WTC11 (cell line): ENCODE results near the gene B4GALT6.

ENCODE experiments used
- ATF1 ChIP-seq: sonication (generic); formaldehyde crosslinking; IDR thresholded peaks from 2 replicates; pipeline ENCODE4 v1.8.1; 2023; ENCODE audit warnings: mild to moderate bottlenecking, moderate library complexity, missing genetic modification reagents
- CREM ChIP-seq: sonication (generic); formaldehyde crosslinking; IDR thresholded peaks from 2 replicates; pipeline ENCODE4 v1.8.1; 2022; ENCODE audit warnings: mild to moderate bottlenecking, missing genetic modification reagents, moderate library complexity
- IRF2 ChIP-seq: sonication (generic); formaldehyde crosslinking; IDR thresholded peaks from 2 replicates; pipeline ENCODE4 v1.8.0; 2022; ENCODE audit warnings: low read depth, missing genetic modification reagents, borderline replicate concordance
- JUN ChIP-seq: sonication (generic); formaldehyde crosslinking; IDR thresholded peaks from 2 replicates; pipeline ENCODE4 v1.8.0; 2023; ENCODE audit warnings: mild to moderate bottlenecking, missing genetic modification reagents
- MXD4 ChIP-seq: fragments of 250-450 bp; sonication (Bioruptor Pico); IDR thresholded peaks from 2 replicates; pipeline ENCODE4 v1.8.0; 2021; ENCODE audit warnings: mild to moderate bottlenecking, moderate library complexity, borderline replicate concordance
- NFE2L1 ChIP-seq: sonication (generic); formaldehyde crosslinking; IDR thresholded peaks from 2 replicates; pipeline ENCODE4 v1.8.1; 2023; ENCODE audit warnings: missing genetic modification reagents
- NFYB ChIP-seq: sonication (generic); formaldehyde crosslinking; conservative IDR thresholded peaks from 2 replicates; pipeline ENCODE4 v1.8.0; 2022; ENCODE audit warnings: low read depth, missing genetic modification reagents
- ZNF138 ChIP-seq: sonication (generic); formaldehyde crosslinking; conservative IDR thresholded peaks from 2 replicates; pipeline ENCODE4 v1.8.1; 2022; ENCODE audit warnings: mild to moderate bottlenecking, moderate library complexity, missing genetic modification reagents
- TF ChIP-seq, protein P1 (sequence below): sonication (generic); formaldehyde crosslinking; IDR thresholded peaks from 2 replicates; pipeline ENCODE4 v1.8.0; 2023; ENCODE audit warnings: mild to moderate bottlenecking, missing genetic modification reagents
- TF ChIP-seq, protein P2 (sequence below): fragments of 200-600 bp; IDR thresholded peaks from 2 replicates; pipeline ENCODE4 v1.8.0; 2022; ENCODE audit warnings: antibody characterized with exemption
- TF ChIP-seq, protein P3 (sequence below): sonication (generic); formaldehyde crosslinking; IDR thresholded peaks from 2 replicates; pipeline ENCODE4 v1.8.1; 2023; ENCODE audit warnings: mild to moderate bottlenecking, missing genetic modification reagents, moderate library complexity
- TF ChIP-seq, protein P4 (sequence below): sonication (generic); formaldehyde crosslinking; IDR thresholded peaks from 2 replicates; pipeline ENCODE4 v1.8.1; 2022; ENCODE audit warnings: mild to moderate bottlenecking, moderate library complexity, missing genetic modification reagents
- TF ChIP-seq, protein P5 (sequence below): sonication (generic); formaldehyde crosslinking; IDR thresholded peaks from 2 replicates; pipeline ENCODE4 v1.8.1; 2023; ENCODE audit warnings: mild to moderate bottlenecking, missing genetic modification reagents, moderate library complexity
- TF ChIP-seq, protein P6 (sequence below): sonication (generic); formaldehyde crosslinking; IDR thresholded peaks from 2 replicates; pipeline ENCODE4 v1.8.1; 2023; ENCODE audit warnings: mild to moderate bottlenecking, missing genetic modification reagents

DNA sequence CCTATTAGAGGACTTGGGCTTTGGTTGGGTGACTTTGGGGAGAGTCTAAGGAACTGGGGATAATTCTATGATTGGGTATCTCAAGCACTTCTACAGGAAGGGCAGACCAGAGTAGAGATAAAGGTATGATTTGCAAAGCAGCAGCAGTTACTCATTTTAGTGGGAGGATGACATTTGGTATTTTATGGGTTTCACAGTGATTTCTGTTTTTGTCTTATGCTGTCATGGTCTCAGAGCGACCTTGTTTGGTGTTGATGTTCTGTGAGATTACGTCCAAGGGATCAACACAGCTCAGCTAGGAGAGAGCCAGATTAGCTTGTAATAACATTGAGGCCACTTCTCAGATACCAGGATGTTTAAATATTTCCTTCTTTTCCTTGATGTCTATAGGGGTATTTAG, 74.5 kb downstream of the B4GALT6 start:
- TF ChIP-seq, protein P1, sequence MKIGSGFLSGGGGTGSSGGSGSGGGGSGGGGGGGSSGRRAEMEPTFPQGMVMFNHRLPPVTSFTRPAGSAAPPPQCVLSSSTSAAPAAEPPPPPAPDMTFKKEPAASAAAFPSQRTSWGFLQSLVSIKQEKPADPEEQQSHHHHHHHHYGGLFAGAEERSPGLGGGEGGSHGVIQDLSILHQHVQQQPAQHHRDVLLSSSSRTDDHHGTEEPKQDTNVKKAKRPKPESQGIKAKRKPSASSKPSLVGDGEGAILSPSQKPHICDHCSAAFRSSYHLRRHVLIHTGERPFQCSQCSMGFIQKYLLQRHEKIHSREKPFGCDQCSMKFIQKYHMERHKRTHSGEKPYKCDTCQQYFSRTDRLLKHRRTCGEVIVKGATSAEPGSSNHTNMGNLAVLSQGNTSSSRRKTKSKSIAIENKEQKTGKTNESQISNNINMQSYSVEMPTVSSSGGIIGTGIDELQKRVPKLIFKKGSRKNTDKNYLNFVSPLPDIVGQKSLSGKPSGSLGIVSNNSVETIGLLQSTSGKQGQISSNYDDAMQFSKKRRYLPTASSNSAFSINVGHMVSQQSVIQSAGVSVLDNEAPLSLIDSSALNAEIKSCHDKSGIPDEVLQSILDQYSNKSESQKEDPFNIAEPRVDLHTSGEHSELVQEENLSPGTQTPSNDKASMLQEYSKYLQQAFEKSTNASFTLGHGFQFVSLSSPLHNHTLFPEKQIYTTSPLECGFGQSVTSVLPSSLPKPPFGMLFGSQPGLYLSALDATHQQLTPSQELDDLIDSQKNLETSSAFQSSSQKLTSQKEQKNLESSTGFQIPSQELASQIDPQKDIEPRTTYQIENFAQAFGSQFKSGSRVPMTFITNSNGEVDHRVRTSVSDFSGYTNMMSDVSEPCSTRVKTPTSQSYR: no peak
- no peak for TF ChIP-seq ZNF138 (CRISPR knock-in tag)
- TF ChIP-seq IRF2 (CRISPR knock-in tag): no peak
- no peak for TF ChIP-seq ATF1 (CRISPR knock-in tag)
- TF ChIP-seq, protein P2, sequence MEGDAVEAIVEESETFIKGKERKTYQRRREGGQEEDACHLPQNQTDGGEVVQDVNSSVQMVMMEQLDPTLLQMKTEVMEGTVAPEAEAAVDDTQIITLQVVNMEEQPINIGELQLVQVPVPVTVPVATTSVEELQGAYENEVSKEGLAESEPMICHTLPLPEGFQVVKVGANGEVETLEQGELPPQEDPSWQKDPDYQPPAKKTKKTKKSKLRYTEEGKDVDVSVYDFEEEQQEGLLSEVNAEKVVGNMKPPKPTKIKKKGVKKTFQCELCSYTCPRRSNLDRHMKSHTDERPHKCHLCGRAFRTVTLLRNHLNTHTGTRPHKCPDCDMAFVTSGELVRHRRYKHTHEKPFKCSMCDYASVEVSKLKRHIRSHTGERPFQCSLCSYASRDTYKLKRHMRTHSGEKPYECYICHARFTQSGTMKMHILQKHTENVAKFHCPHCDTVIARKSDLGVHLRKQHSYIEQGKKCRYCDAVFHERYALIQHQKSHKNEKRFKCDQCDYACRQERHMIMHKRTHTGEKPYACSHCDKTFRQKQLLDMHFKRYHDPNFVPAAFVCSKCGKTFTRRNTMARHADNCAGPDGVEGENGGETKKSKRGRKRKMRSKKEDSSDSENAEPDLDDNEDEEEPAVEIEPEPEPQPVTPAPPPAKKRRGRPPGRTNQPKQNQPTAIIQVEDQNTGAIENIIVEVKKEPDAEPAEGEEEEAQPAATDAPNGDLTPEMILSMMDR: no peak
- TF ChIP-seq, protein P3, sequence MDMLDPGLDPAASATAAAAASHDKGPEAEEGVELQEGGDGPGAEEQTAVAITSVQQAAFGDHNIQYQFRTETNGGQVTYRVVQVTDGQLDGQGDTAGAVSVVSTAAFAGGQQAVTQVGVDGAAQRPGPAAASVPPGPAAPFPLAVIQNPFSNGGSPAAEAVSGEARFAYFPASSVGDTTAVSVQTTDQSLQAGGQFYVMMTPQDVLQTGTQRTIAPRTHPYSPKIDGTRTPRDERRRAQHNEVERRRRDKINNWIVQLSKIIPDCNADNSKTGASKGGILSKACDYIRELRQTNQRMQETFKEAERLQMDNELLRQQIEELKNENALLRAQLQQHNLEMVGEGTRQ: no peak
- TF ChIP-seq, protein P4, sequence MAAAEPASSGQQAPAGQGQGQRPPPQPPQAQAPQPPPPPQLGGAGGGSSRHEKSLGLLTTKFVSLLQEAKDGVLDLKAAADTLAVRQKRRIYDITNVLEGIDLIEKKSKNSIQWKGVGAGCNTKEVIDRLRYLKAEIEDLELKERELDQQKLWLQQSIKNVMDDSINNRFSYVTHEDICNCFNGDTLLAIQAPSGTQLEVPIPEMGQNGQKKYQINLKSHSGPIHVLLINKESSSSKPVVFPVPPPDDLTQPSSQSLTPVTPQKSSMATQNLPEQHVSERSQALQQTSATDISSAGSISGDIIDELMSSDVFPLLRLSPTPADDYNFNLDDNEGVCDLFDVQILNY (CRISPR knock-in tag): no peak
- no peak for TF ChIP-seq CREM (CRISPR knock-in tag)
- TF ChIP-seq NFYB: no peak
- no peak for TF ChIP-seq JUN (CRISPR knock-in tag)
- TF ChIP-seq, protein P5, sequence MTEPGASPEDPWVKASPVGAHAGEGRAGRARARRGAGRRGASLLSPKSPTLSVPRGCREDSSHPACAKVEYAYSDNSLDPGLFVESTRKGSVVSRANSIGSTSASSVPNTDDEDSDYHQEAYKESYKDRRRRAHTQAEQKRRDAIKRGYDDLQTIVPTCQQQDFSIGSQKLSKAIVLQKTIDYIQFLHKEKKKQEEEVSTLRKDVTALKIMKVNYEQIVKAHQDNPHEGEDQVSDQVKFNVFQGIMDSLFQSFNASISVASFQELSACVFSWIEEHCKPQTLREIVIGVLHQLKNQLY (CRISPR knock-in tag): no peak
- TF ChIP-seq NFE2L1 (CRISPR knock-in tag): no peak
- TF ChIP-seq MXD4 (CRISPR knock-in tag): no peak
- TF ChIP-seq, protein P6, sequence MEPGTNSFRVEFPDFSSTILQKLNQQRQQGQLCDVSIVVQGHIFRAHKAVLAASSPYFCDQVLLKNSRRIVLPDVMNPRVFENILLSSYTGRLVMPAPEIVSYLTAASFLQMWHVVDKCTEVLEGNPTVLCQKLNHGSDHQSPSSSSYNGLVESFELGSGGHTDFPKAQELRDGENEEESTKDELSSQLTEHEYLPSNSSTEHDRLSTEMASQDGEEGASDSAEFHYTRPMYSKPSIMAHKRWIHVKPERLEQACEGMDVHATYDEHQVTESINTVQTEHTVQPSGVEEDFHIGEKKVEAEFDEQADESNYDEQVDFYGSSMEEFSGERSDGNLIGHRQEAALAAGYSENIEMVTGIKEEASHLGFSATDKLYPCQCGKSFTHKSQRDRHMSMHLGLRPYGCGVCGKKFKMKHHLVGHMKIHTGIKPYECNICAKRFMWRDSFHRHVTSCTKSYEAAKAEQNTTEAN: no peak
